DOHH2 (cell line): ENCODE measurements around the gene SLC4A3.

Experiments used
- CTCF ChIP-seq: fragments of 200-600 bp; sonication (generic); IDR thresholded peaks from one replicate; pipeline ENCODE4 v1.5.1; 2014; ENCODE audit warnings: antibody characterized with exemption, mild to moderate bottlenecking, low read depth, low read length; ENCODE audit not compliant: poor library complexity, severe bottlenecking
- EZH2phosphoT487 ChIP-seq: fragments of 200-600 bp; sonication (generic); IDR thresholded peaks from 2 replicates; pipeline ENCODE4 v1.6.1; 2017; ENCODE audit warnings: borderline replicate concordance, mild to moderate bottlenecking, antibody characterized with exemption, low read length, moderate library complexity, mixed read lengths

GRCh38 chr2:219679571-219679970, 52.1 kb downstream of the SLC4A3 start:
- TF ChIP-seq CTCF, result no peak
- TF ChIP-seq EZH2phosphoT487, result no peak
